Pancreas (tissue), 10 donors: Measurements from ENCODE around the gene STIM1. TPM values are rescaled to one million over a fixed set of nuclear protein-coding genes. Genes with fewer than 3 reads are reported as not detected.

Experiments
- ATAC-seq, 4 donors: fragments of 200-7000 bp; cut with Tn5 transposase; one replicate each; pipeline versions ENCODE4 v1.8.0 to v1.9.1; 2020; ENCODE audit warnings: mild to moderate bottlenecking in 4 of 4, moderate library complexity in 4 of 4
- DNase-seq, 6 donors: peaks; one replicate each; pipeline ENCODE4 v3.0.0-alpha.2; 2020
- FAIRE-seq: peaks from 2 replicates; lab custom pipeline; 2012; peaks lifted over from hg19 to GRCh38; lab: Jason Lieb, UNC
- H3K27ac ChIP-seq, 4 donors: fragments of 200-600 bp; sonication (generic); 1 replicate in 3 of 4; 2 replicates in 1 of 4; pipeline versions ENCODE4 v1.5.0 to v1.8.0; 2020
- H3K27me3 ChIP-seq, 4 donors: fragments of 200-600 bp; one replicate each; pipeline ENCODE4 v1.8.0; 2021
- H3K36me3 ChIP-seq, 3 donors: fragments of 200-600 bp; sonication (generic) in 1 of 3; one replicate each; pipeline versions ENCODE4 v1.5.0 to v1.8.0; 2020 to 2021
- H3K4me1 ChIP-seq, 3 donors: fragments of 200-600 bp; one replicate each; pipeline ENCODE4 v1.8.0; 2021
- H3K4me3 ChIP-seq, 4 donors: fragments of 200-600 bp; sonication (generic) in 2 of 4; one replicate each; pipeline versions ENCODE4 v1.5.0 to v1.8.0; 2020 to 2021
- H3K9me3 ChIP-seq, 4 donors: fragments of 200-600 bp; one replicate each; pipeline ENCODE4 v1.8.0; 2021
- WGBS, 2 donors: extraction: QIAGEN DNeasy Blood & Tissue Kit; methylation state at CpG; one replicate each; pipeline ENCODE4 v1.1.7; 2013; 5-methylcytosine and 5-hydroxymethylcytosine counted together
- intact Hi-C, 3 donors: fragments of 100-400 bp; cut with DNase I; formaldehyde crosslinking; loops; one replicate each; pipeline versions ENCODE4 v1.11.1 to v1.14.2; 2022
- polyA plus RNA-seq, 2 donors: library from polyadenylated mRNA; stranded (reverse); fragments of 200-250 nt; gene quantifications; one replicate each; pipeline ENCODE4 v1.2.3, GENCODE V29; 2013
- total RNA-seq, 6 donors: library from RNA; stranded (reverse); fragmentation: NEBNext Ultra II Directional in 4 of 6; extraction: Animal tissue kit (Norgen Biotek cat#: 25700) in 4 of 6; gene quantifications; one replicate each; pipeline versions ENCODE4 v1.2.1 to v1.2.4, GENCODE V29; 2021 to 2023
- TF ChIP-seq, protein P1 (sequence below), 4 donors: fragments of 200-600 bp; sonication (generic) in 3 of 4; IDR thresholded peaks; one replicate each; pipeline versions ENCODE4 v1.5.0 to v1.8.0; 2021; ENCODE audit warnings: antibody characterized with exemption in 4 of 4
- donor health status: healthy with polysubstance abuse.
- donor health status: DM: no; HTN: no; CAD: no; lungs with moderate emphysema.
- donor health status: DM: no; HTN: no; CAD: no.
- donor health status: control.
- donor health status: control.
- donor health status: Bipolar disorder and iron deficiency.
- donor health status: DM: yes; HTN: yes; CAD: no.
- donor health status: DM: no; HTN: no; CAD: no.
- donor health status: DM: no; HTN: no; CAD: no.
- donor health status: DM: yes; HTN: yes; CAD: no.

Gene STIM1
- total and polyA plus RNA-seq, 8 donors = 10.2 to 28.9 (median 18.8) TPM

DNA sequence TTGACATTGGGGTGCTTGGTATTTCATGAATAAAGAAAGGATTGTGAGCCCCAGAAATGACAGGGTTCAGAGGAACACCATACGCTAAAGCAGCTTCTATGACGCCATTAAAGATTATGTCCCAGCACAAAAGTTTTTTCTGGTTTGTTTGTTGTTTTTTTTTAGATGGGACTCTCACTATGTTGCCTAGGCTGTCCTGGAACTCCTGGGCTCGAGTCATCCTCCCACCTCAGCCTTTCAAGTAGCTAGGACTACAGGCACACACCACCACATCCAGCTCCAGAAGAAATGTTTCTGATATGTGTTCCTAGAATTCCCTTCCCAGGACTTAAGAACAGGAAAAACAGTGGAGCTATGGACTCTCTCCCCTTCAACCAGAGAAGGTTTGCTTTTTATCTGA is 12.1 kb upstream of the STIM1 start:
- ATAC-seq (no peak), FAIRE-seq (no peak), DNase-seq (no peak)
- TF ChIP-seq, protein P1, sequence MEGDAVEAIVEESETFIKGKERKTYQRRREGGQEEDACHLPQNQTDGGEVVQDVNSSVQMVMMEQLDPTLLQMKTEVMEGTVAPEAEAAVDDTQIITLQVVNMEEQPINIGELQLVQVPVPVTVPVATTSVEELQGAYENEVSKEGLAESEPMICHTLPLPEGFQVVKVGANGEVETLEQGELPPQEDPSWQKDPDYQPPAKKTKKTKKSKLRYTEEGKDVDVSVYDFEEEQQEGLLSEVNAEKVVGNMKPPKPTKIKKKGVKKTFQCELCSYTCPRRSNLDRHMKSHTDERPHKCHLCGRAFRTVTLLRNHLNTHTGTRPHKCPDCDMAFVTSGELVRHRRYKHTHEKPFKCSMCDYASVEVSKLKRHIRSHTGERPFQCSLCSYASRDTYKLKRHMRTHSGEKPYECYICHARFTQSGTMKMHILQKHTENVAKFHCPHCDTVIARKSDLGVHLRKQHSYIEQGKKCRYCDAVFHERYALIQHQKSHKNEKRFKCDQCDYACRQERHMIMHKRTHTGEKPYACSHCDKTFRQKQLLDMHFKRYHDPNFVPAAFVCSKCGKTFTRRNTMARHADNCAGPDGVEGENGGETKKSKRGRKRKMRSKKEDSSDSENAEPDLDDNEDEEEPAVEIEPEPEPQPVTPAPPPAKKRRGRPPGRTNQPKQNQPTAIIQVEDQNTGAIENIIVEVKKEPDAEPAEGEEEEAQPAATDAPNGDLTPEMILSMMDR (IDR thresholded peaks at IDR 0.05) = no peak
- Histone ChIP-seq H3K4me3 (no peak overlapping the region), H3K4me1 (peaks cover 0 to 8% (median 4%) of the 10 kb centered on the region in 3 donors), H3K27ac (no peak overlapping the region), H3K9me3 (no peaks in the 10 kb centered on the region), H3K36me3 (no peaks in the 10 kb centered on the region), H3K27me3 (no peaks in the 10 kb centered on the region)
- intact Hi-C loops = no loop called here
- 78 to 84% methylated on average over 3 of the region's 3 CpGs for WGBS, 2 donors

DNA sequence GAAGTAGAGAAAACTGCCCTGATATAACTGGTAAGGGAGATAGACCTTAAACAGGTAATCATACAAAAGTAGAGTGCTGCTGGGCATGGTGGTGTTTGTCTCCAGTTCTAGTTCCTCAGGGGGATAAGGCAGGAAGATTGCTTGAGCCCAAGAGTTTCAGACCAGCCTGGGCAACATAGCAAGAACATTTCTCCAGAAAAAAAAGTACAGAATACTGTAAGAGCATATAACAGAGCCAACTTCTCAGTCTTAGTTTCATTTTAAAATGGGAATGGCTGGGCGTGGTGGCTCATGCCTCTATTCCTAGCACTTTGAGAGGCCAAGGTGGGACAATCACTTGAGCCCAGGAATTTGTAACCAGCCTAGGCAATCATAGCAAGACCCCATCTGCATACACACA is 10.2 kb upstream of the STIM1 start:
- DNase-seq (no peak), FAIRE-seq (no peak), ATAC-seq (no peak)
- Histone ChIP-seq H3K36me3 (no peaks in the 10 kb centered on the region), H3K4me3 (no peak overlapping the region), H3K9me3 (no peaks in the 10 kb centered on the region), H3K27me3 (no peaks in the 10 kb centered on the region), H3K27ac (no peak overlapping the region), H3K4me1 (peaks cover 0 to 4% (median 0%) of the 10 kb centered on the region in 3 donors)
- intact Hi-C loops = loop anchor here in 1 of 3 donors (5.0 kb wide), 1 partner anchor 237 kb away; no protein-coding TSS in a partner anchor
- WGBS, 2 donors = 92 to 98% methylated on average over 1 of the region's 1 CpG
- TF ChIP-seq, protein P1 (IDR thresholded peaks at IDR 0.05) = no peak

DNA sequence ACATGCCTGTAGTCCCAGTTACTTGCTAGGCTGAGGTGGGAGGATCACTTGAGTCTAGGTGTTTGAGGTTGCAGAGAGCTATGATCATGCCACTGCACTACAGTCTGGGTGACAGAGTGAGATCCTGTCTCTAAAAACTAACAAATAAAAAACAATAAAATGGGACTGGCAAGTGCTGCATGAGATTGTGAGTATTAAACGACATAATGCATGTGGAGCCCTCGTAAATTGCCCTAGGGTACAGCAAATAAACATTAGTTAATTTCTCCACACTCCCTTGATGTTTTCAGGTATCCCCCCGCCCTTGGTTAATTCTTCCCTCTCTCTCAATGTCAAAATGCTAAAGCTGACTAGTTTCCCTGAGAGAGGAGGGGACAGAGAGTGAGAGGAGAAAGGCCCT is 9.8 kb upstream of the STIM1 start:
- FAIRE-seq (no peak), ATAC-seq (no peak), DNase-seq (no peak)
- Histone ChIP-seq H3K4me3 (no peak overlapping the region), H3K36me3 (no peaks in the 10 kb centered on the region), H3K9me3 (no peaks in the 10 kb centered on the region), H3K27ac (no peak overlapping the region), H3K27me3 (no peaks in the 10 kb centered on the region), H3K4me1 (peaks cover 0 to 4% (median 0%) of the 10 kb centered on the region in 3 donors)
- TF ChIP-seq, protein P1 (IDR thresholded peaks at IDR 0.05) = no peak
- intact Hi-C loops = loop anchor here in 1 of 3 donors (5.0 kb wide), 1 partner anchor 237 kb away; no protein-coding TSS in a partner anchor
- 74 to 76% methylated on average over 3 of the region's 3 CpGs for WGBS, 2 donors

DNA sequence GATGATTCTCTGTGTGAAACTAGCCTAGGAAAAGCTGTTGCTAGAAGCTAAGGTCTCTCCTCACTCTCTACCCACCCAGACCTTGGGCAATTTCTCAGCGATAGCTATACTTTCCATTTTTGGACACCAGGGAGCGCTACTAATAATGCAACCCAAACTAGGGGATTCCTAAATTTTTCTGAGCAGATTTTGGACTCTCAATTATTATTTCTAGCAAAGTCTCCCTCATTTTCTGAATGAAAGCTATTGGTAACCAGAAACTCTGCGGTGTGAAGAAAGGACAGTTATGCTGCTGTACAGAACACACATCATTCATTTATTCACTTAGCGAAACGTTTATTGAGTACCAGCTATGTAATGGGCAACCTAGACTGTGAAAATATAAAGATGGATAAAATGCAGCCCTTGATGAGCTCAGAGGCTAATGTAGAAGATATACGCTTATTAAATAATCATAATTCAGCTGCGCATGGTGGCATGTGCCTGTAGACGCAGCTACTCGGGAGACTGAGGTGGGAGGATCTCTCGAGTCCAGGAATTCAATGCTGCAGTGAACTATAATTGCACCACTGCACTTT is 6.1 kb upstream of the STIM1 start:
- DNase-seq = peak in 1 of 6 donors; percentile 48
- no peak overlapping the region for H3K27ac ChIP-seq
- no peaks in the 10 kb centered on the region for H3K27me3 ChIP-seq
- FAIRE-seq = no peak
- no peak overlapping the region for H3K4me3 ChIP-seq
- no peaks in the 10 kb centered on the region for H3K4me1 ChIP-seq
- intact Hi-C loops = loop anchor here in 1 of 3 donors (5.0 kb wide), 1 partner anchor 233 kb away; no protein-coding TSS in a partner anchor
- peak; percentile 67 to 88 (median 85) for ATAC-seq
- TF ChIP-seq, protein P1 (IDR thresholded peaks at IDR 0.05) = peak; percentile 16 to 49 (median 34)
- H3K36me3 ChIP-seq = no peaks in the 10 kb centered on the region
- 58 to 59% methylated on average over 10 of the region's 10 CpGs for WGBS, 2 donors
- H3K9me3 ChIP-seq = no peaks in the 10 kb centered on the region

DNA sequence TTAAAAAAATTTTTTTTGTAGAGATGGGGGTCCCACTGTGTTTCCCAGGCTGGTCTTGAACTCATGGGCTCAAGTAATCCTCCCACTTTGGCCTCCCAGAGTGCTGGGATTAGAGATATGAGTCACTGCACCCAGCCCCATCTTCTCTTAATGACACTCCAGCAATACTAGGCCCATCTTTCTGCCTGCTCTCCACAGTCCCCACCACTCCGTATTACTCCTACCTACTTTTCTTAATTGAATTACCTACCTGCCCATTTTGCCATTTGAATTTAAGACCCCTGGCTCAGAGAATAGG is 2.0 kb upstream of the STIM1 start:
- intact Hi-C loops = loop anchor here in 1 of 3 donors (5.0 kb wide), 1 partner anchor 219 kb away; no protein-coding TSS in a partner anchor

More for the DNA sequence above, 2.0 kb upstream of the STIM1 start:
- FAIRE-seq = no peak
- H3K36me3 ChIP-seq = no peaks in the 10 kb centered on the region
- H3K4me3 ChIP-seq = no peak overlapping the region
- H3K4me1 ChIP-seq = peaks cover 5 to 19% (median 14%) of the 10 kb centered on the region in 3 donors
- no peak for DNase-seq
- WGBS, 2 donors = 95 to 100% methylated on average over 1 of the region's 1 CpG
- no peak for ATAC-seq
- no peaks in the 10 kb centered on the region for H3K27me3 ChIP-seq
- no peak overlapping the region for H3K27ac ChIP-seq
- no peaks in the 10 kb centered on the region for H3K9me3 ChIP-seq
- TF ChIP-seq, protein P1 (IDR thresholded peaks at IDR 0.05) = no peak
